Right renal pelvis (tissue), 4 donors: ENCODE measurements around the gene CGN. TPM values are rescaled to one million over a fixed set of nuclear protein-coding genes. Genes with fewer than 3 reads are reported as not detected.

Experiments used
- DNase-seq, 4 donors: peaks; one replicate each; pipeline ENCODE4 v3.0.0-alpha.2; 2013; ENCODE audit warnings: low read depth in 4 of 4, low spot score in 3 of 4, missing footprints in 1 of 4
- polyA plus RNA-seq, 4 donors: library from polyadenylated mRNA; unstranded; fragments of 120-200 nt; gene quantifications; one replicate each; pipeline ENCODE4 v1.2.1, GENCODE V29; 2013; ENCODE audit not compliant: insufficient read length in 4 of 4

Gene CGN
- polyA plus RNA-seq, 4 donors, result 37.5 to 57.4 (median 40.8) TPM

DNA sequence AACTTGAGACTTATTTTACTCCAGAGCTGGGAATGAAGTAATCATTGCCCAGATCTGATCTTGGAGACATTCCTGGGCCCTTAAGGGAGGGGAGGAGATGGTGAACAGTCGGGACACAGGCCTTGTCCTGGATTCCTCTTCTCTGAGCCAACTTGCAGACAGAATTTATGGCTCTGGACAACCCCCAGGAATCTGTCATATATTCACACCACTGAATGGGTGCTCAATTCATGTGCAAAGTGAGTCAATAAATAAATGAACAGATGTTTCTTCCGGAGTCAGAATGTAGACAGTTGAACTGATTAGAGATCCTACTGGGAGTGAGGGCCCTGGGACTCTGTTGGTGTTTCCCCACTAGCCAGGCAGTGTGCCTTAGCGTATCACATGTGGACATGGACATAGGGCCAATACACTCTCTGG, 31.5 kb downstream of the CGN start:
- DNase-seq, result no peak

DNA sequence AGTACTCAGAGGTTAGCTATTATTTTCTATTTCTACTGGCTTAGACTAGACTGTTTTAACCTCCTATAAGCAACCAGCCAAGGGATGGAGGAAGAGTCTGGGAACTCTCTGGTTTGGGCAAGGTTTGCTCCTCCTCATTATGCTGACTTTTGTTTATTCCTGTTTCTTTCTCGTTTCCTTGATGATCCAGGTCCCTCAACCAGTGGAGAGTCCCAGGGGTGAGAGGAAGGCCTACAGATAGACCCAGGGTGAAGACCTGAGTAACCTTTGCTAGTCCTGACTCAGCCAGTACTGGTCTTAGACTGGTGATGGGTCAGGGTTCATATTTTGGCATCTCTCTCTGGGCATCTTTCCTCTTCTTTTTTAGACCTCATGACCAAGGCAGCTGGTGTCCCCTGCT, 34.4 kb downstream of the CGN start:
- no peak for DNase-seq

DNA sequence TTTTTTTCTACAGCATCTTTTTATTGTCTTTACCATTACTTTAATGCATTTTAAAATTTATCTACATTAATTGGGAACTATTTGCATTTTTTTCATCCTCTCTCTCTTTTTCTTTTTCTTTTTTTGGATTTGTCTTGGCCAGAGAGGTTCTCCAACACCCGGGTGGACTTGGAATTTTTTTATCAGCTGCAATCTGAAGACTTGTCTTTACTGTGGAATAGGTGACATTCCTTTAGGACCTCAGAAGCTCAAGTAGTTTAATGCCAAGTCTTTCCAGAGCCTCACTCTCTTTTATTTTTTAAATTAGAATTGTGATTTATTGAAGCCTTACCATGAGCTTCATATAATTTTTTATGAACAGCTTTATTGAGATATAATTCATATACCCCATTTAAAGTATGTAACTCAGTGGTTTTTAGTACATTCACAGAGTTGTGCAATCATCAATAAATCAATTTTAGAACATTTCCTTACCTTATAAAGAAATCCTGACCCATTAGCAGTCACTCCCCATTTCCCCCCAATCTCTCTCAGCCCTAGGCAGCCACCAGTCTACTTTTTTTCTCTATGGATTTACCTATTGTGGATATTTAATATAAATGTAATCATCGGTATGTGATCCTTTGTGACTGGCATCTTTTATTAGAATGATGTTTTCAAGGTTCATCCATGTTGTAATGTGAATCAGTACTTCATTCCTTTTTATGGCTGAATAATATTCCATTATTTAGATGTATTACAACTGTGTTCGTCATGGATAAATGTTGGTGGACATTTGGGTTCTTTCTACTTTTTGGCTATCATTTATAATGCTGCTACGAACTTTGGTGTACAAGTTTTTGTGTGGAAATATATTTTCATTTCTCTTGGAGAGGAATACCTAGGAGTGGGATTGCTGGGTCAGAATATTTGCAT, 35.1 kb downstream of the CGN start:
- DNase-seq, result no peak

DNA sequence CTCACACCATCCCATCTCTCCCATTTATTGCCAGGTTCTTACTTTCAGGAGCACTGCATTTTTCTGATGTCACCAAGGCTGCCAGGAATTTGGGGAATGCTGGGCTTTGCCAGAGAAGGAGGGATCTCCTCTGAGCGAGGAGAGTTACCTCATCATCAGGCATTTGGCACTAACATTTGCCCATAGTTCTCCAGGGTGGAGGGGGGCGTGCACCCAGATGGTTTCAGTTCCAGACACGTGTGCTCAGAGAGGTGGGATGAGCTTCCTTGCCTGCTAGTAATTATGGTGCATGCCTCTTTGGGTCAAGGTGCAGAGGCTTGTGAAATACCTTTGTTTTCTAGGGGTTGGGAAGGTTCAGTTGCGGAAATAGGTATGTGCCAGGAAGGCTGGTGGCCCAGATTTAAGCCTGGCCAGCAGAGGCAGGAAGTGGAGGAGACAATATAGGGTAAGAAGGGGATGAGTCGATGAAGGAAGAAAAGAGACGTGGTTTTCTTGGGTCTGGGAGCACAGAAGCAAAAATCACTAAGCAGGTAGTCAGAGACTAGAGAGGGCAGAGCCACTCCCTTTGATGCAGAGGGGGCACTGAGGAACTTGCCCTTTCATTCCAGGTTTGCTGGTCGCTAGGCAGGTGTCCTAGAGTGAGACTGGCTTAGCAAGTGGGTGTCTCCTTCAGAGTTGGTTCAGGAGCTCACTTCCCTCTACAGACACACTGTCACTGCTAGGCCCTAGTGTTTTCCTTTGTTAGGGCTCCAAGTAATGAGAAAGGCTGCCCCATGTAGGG, 36.1 kb downstream of the CGN start:
- DNase-seq, result no peak

DNA sequence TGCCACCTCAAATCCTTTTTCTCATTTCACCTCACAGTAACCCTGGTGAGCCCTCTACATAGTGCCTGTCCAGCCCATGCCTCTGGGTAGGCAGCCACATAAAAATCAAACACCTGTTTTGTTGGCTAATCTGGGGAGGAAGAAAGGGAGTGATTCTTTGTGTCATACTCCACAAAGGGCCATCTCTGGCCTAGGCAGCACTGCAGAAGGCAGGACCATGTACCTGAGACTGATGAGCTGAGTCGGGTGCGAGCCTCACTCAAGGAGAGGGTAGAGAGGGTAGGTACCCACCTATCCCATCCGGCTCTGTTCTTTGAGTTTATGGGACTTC, 36.7 kb downstream of the CGN start:
- DNase-seq, result no peak

DNA sequence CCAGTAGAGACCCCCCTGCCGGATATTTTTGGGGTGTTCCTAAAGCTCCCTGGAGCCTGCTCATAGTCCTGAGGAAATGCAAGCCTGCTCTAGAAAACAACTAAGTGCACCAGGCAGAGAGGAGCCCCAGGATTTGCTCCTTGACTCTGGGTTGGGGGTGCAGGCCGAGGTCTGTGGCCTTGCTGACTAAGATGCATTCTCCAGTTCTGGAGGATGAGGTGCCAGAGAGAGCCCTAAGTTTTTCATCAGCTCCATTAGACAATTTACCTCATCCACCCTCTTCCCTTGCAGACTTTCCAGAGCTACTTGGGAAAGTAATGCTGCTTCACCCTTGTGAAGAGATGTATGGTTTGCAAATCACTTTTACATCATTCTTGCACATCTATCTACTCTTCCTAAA, 38.0 kb downstream of the CGN start:
- DNase-seq, result no peak

DNA sequence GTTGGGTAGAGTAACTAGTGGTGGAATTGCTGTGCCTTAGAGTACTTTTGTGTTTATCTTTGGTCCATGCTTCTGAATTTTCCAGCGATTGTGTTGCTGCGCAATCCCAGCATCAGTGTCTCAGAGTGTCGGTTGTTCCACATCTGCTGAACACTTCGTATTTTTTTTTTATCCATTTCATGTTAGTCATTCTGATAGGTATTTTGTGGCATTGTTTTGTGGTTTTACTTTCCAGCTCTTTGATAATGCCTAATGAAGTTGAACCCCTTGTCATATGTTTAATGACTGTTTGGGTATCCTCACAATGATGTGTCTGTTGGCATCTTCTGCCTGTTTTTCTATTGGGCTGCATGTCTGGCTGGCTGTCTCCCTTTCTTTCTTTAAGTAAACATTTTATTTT, 42.5 kb downstream of the CGN start:
- no peak for DNase-seq

DNA sequence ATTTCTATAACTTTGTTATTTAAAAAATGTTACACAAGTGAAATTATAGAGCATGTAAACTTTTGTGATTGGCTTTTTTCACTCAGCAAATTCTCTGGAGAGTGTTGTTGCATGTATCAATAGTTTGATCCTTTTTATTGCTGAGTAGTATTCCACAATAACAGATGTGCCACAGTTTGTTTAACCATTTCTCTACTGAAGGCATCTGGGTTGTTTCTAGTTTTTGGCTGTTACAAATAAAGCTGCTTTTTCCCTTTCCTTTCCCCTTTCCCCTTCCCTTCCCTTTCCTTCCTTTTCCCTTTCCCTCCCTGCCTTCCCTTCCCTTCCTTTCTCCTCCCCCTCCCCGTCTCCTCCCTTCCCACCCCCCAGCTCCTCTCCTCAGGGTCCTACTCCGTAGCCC, 44.9 kb downstream of the CGN start:
- no peak for DNase-seq

DNA sequence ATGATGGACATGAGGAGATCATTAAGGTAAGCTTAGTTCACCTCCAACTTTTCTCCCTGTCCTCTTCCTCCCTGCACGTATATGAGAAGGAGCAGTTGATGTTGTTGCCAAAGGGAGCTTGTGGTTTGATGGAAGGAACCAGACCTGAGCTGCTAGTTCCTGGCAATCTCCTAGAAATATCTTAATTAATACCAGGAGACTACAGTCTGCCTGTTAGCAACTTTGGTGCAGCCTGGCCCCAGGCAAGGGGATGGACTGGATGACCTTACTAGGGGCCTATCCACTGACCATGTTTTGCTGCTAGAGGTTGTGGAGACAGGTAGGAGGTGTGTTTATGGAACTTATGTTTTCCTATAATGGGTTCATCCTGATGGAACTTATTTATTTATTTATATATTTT, 51.5 kb downstream of the CGN start:
- DNase-seq, result no peak

DNA sequence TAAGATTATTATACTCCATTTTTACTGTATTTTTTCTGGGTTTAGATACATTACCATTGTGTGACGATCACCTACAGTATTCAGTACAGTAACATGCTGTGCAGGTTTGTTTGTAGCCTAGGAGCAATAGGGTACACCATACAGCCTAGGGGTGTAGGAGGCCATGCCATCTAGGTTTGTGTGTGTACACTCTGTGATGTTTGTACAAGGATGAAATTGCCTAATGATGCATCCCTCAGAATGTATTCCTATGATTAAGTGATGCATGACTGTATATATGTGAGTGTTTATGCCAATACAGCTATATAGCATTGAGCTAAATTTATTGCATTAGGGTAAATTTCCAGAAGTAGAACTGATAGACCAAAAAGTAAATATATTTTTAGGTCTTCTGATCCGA, 52.2 kb downstream of the CGN start:
- DNase-seq, result no peak

DNA sequence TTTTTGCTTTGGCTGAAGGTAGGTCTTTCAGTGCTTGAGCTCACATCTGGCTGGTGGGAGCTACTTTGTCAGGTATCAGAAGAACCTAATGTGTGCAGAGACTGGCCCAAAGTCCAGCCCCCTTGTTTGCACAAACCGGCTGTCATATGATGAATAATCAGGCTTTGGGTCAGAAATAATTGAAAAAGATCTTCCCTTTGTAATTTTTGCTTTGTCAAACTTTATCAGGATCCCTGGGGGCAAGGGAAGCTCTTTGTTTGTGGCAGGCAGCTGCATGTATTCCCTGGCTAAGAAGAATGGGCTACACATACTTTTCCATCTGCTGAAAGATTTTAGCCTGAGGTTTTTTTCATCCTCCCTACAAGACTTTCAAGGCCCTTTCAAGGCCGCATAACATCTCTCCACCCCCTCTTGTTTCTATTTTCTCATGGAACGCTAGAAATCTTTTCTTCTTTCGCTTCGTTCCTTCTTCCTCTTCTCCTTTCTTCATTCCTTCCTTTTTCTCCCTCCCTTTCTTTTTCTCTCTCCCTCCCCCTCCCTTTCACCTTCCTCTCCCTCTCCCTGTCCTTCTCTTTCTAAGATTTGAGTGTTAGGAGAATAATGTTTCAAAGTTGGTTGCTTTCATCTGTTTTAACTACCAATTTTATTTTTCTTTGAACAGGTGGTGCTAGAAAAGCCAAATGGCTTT, 54.5 kb downstream of the CGN start:
- DNase-seq, result no peak

DNA sequence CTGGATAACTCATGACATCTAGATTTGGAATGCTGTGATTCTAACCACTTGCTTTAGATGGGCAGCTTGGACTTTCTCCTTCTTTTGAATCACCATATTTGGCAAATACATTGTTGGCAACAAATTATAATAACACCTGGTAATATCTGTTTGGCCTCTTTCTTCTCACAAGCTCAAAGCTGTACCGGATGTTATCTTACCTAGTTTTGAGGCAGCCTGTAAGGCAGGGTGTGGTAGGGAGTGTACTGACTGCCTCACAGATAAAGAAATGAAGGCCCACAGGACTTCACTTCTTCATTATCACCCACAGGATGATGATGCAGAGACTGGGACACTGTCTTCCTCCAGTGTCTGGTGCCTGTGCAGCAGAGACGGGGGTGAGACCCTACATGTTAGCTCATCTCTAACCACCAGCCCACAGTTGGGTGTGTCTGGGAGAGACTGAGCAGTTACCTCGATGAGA, 57.5 kb downstream of the CGN start:
- DNase-seq, result no peak

DNA sequence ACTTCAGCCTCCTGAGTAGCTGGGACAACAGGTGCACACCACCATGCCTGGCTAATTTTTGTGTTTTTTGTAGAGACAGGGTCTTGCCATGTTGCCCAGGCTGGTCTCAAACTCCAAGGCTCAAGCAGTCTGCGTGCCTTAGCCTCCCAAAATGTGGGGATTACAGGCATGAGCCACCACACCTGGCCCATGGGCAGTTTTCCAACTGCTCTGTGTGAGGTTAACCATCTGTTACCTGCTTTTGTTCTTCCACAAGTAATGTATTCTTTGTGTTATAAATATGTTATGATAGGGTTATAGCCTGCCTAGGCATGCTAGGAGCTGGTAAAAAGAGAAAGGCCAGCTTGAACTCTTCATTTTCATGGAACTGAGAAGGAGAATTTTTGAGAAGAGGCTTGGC, 59.6 kb downstream of the CGN start:
- DNase-seq, result no peak

DNA sequence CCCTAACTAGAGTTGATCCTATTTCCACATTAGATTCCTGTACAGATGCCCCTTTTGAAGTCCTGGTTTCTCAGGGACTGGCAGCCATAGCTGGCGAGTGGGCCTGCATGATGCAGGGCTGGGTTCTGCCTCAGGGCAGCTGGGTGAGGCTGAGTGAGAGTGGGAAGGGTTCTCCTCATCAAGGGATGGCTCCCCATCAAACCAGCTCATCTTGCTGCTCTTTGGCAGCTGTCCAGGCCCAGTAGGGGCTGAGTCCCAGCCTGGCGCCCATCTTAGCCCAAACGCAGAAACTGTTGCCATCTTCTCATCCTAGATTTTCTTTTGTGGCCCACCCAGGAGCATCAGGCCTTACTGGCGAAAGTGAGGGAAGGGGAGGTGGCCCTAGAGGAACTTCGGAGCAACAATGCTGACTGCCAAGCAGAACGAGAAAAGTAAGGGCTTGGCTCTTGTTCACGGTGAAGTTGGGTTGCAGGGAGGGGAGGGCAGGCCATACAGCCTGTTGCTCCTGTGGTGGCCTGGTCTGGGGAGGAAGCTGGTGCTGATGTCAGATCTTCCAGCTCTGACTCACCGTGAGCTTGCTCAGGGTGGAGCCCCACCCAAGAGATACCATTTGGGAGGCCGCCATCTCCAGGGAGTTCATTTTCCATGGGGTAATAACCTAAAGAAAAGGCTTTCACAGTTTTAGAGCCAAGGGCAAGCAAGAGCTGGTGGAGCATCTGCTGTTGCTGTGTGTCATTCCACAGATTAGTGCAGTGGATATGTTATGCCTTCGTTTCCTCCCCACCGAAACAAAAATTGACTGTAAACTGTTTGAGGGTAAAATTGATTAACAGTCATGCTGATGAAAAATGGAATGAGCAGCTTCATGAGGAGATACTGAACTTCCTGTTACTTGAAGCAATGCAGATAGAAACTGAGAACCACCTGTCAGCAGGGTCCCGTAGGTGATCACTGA, 63.7 kb downstream of the CGN start:
- no peak for DNase-seq

DNA sequence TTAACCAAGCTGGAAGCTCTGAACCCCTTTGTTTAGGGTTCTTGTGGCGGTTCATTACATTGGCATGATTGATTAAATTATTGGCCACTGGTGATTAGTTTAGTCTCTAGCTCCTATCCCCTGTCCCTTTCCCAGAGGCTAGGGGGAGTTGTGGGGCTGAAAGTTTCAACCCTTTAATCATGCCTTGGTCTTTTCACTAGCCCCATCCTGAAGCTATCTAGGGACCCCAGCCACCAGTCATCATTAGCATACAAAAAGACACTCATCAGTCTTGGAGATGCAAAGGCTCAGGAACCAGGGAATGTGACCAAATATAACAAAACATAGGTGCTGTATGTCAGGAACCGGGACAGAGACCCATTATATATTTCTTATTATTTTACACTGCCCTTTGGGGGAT, 66.0 kb downstream of the CGN start:
- no peak for DNase-seq

DNA sequence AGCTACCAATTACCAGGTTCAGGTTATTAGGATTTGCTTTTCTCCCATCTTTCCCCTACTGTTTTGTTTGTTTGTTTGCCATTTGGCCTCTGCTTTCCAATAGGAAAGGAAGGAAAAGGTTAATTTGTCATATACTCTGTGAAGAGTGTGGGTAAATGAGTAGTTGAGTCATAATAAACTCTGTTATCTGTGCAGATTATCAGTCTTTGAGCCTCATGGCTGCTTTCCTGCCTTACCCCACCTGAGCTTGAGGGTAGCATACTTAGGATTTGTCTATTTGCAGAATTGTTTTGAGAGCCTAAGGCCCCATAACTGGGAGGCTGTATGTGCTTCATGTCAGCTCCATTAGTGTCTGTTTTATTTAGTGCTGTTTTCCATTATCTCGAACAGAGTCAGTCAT, 67.8 kb downstream of the CGN start:
- DNase-seq, result no peak

DNA sequence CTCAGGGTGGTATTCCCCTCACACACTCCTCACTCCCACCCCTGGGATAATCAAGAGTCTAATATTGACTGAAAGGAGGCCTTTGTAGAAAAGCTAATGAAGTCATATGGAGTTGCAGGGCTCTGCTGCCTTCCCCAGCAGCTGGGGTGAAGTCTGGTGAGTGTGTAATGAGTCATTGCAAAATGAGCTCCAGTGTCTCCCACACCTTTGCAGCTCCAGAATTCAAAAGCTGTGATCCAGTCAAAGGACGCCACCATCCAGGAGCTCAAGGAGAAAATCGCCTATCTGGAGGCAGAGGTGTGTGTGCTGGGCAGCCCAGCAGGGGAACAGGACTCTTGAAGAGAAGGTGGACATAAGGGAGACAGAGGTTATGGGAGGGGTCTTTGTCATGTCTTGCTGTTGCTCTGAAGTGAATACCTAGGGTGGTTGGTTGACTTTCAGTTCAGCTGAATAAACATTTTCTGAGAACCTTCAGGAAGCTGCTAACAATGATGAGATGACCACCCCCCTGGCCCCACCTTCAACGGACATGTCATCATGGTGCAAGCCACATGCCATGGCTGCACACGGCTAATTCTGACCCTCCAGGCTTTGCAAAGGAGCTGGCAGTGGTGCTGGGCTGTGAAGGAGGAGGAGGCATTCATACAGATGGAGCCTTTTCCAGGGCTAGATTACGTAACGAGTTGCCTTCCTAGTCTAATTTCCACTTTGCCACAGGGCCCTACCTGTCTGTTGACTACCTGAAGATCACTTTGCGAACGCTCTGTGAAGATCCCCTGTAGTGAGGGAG, 68.4 kb downstream of the CGN start:
- DNase-seq, result no peak

DNA sequence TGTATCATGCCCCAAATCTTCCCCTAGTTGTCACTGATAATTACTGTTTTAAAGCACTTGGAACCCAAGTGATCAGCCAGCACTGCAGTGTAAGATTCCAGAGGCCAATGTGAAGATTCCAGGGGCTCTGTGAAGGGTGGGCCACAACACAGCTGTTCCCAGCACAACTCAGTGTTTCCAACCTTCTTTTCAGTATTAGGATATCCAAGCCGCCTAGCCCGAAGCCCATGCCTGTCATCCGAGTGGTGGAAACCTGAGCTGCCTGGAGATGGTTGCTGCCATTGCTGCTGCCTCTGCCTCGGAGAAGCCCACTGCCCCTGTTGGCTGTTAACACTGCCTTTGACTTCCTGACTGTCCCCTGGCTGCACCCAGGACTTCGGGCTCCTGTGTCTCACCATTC, 70.3 kb downstream of the CGN start:
- no peak for DNase-seq

DNA sequence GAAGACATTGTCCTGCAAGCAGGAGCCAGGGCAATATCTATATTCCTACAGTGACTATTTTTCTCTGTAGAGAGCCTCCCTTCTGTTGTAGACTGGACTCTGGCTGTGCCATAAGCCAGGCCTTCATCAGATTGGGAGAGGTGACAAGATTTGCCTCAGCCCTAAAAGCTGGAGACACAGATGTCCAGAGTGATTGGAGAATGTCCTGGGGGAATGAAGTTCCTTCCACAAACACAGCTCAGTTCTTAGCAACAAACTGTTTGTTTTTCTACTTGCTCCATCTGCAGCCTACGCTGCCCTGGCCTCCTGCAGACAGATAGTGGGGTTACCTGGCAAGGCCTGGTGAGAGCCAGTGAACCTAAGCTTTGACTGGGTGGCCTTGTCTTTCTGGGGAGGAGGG, 70.7 kb downstream of the CGN start:
- no peak for DNase-seq

DNA sequence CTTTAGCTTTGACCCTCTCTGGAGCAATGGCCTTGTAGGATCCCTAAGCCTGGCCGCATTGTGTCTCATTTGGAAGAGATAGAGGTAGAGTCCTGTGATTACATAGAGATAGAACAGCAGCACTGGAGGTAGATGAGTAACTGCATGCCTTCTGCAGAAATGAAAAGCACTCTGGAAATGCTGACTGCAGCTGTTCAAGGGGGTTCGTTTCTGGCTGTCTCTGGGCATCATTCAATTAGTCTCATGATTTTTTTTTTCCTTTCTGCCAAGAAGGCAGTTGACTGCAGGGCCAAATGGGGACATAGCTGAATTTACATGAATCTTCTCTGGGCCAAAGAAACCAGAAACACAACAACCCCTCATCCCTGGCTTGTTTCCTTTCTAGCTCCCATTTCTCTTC, 72.6 kb downstream of the CGN start:
- DNase-seq, result no peak
